Kidney (tissue), 14 donors: ENCODE measurements around the gene COPS3. TPM values are rescaled to one million over a fixed set of nuclear protein-coding genes. Genes with fewer than 3 reads are reported as not detected.

ENCODE experiments used
- DNase-seq, 5 donors: peaks; one replicate each; pipeline ENCODE4 v3.0.0-alpha.2; 2013 to 2020
- FAIRE-seq: peaks from 2 replicates; lab custom pipeline; 2012; peaks lifted over from hg19 to GRCh38; lab: Jason Lieb, UNC
- H3K27ac ChIP-seq, 2 donors: one replicate each; pipeline ENCODE4 v1.7.0; 2013; ENCODE audit warnings: low read depth in 2 of 2, low read length in 2 of 2, inconsistent platforms in 1 of 2
- H3K27me3 ChIP-seq: one replicate; pipeline ENCODE4 v1.7.1; 2013; ENCODE audit warnings: low read length, inconsistent platforms; ENCODE audit not compliant: control insufficient read depth, insufficient read depth
- H3K36me3 ChIP-seq, 3 donors: one replicate each; pipeline versions ENCODE4 v1.7.0 to v1.7.1; 2013; ENCODE audit warnings: low read length in 3 of 3, control low read depth in 1 of 3, inconsistent platforms in 1 of 3; ENCODE audit not compliant: insufficient read depth in 3 of 3, control insufficient read depth in 2 of 3
- H3K4me1 ChIP-seq, 3 donors: one replicate each; pipeline versions ENCODE4 v1.7.0 to v1.7.1; 2013; ENCODE audit warnings: low read length in 3 of 3, inconsistent platforms in 1 of 3, low read depth in 1 of 3; ENCODE audit not compliant: control insufficient read depth in 2 of 3, insufficient read depth in 2 of 3
- H3K4me3 ChIP-seq, 3 donors: one replicate each; pipeline versions ENCODE4 v1.7.0 to v1.8.1; 2013; ENCODE audit warnings: low read length in 3 of 3, control low read depth in 1 of 3, inconsistent platforms in 1 of 3
- H3K9ac ChIP-seq, 3 donors: one replicate each; pipeline versions ENCODE4 v1.7.0 to v1.7.1; 2013; ENCODE audit warnings: low read length in 3 of 3, control low read depth in 1 of 3, inconsistent platforms in 1 of 3
- H3K9me3 ChIP-seq, 3 donors: one replicate each; pipeline versions ENCODE4 v1.7.0 to v1.7.1; 2013; ENCODE audit warnings: low read length in 3 of 3, control low read depth in 1 of 3, inconsistent platforms in 1 of 3; ENCODE audit not compliant: control insufficient read depth in 2 of 3, insufficient read depth in 1 of 3
- intact Hi-C: fragments of 100-400 bp; cut with DNase I; formaldehyde crosslinking; loops from one replicate; pipeline ENCODE4 v1.11.1; 2022
- polyA plus RNA-seq: library from polyadenylated mRNA; stranded (reverse); fragments of 350-450 nt; fragmentation: Illumina TruSeq; extraction: RNeasy Lipid Tissue Mini Kit (QIAGEN cat#74804); gene quantifications from one replicate; pipeline ENCODE4 v1.2.3, GENCODE V29; 2014; ENCODE audit warnings: low read depth, low replicate concordance; ENCODE audit not compliant: insufficient read depth
- total RNA-seq: library from RNA; stranded (reverse); fragmentation: NEBNext Ultra II Directional; extraction: Animal tissue kit (Norgen Biotek cat#: 25700); gene quantifications from one replicate; pipeline ENCODE4 v1.2.1, GENCODE V29; 2021
- TF ChIP-seq, protein P1 (sequence below): IDR thresholded peaks from 3 replicates; pipeline ENCODE4 v1.5.1; 2012; ENCODE audit warnings: mild to moderate bottlenecking, moderate library complexity, borderline replicate concordance; ENCODE audit not compliant: insufficient read depth; ENCODE audit errors: extremely low read depth
- donor health status: control.
- donor health status: control.
- donor health status: control.
- donor health status: control.
- donor health status: control.
- donor health status: DM: yes; HTN: yes; CAD: no.
- donor health status: Normal renal cell carcinoma (clear cell type).

The COPS3 gene
- total and polyA plus RNA-seq, 2 donors from 2014 or later = 46.9 to 48.1 TPM

DNA sequence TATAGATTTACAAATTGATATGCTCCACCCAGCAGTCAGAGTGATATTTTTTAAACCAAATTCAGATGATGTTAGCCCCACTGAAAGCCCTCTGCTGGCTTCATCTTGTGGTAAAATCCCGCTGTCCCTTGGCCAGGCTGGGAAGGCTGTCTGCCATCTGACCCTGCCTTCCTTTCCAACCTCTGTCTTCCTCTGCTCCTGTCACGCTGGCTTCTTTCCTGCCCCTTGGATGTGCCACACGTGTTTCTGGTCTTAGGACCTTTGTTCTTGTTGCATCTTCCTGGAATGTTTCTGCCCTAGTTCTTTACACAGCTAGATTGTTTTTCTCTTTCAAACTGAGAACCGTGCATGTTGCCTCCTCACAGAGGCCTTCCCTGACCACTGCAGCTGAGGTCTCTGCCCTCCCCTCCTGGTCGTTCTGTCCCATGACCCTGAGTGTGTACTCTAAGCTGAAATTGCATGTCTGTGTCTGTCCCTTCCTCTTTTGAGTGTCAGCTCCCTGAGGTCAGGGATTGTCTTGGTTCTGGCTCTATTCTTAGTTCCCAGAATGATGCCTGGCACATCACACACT, 33.5 kb upstream of the COPS3 start:
- H3K36me3 ChIP-seq = no peaks in the 10 kb centered on the region
- no peak overlapping the region for H3K4me3 ChIP-seq
- H3K9ac ChIP-seq = no peak overlapping the region
- H3K9me3 ChIP-seq = no peaks in the 10 kb centered on the region
- TF ChIP-seq, protein P1, sequence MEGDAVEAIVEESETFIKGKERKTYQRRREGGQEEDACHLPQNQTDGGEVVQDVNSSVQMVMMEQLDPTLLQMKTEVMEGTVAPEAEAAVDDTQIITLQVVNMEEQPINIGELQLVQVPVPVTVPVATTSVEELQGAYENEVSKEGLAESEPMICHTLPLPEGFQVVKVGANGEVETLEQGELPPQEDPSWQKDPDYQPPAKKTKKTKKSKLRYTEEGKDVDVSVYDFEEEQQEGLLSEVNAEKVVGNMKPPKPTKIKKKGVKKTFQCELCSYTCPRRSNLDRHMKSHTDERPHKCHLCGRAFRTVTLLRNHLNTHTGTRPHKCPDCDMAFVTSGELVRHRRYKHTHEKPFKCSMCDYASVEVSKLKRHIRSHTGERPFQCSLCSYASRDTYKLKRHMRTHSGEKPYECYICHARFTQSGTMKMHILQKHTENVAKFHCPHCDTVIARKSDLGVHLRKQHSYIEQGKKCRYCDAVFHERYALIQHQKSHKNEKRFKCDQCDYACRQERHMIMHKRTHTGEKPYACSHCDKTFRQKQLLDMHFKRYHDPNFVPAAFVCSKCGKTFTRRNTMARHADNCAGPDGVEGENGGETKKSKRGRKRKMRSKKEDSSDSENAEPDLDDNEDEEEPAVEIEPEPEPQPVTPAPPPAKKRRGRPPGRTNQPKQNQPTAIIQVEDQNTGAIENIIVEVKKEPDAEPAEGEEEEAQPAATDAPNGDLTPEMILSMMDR = no peak
- no peak for FAIRE-seq
- intact Hi-C loops = no loop called here
- H3K4me1 ChIP-seq = no peaks in the 10 kb centered on the region
- no peak for DNase-seq
- H3K27me3 ChIP-seq = no peaks in the 10 kb centered on the region
- no peak overlapping the region for H3K27ac ChIP-seq

- Histone ChIP-seq H3K36me3 (no peaks in the 10 kb centered on the region), H3K27ac (no peak overlapping the region), H3K4me3 (no peak overlapping the region), H3K9me3 (no peaks in the 10 kb centered on the region), H3K27me3 (no peaks in the 10 kb centered on the region), H3K9ac (no peak overlapping the region), H3K4me1 (no peaks in the 10 kb centered on the region)
- TF ChIP-seq, protein P1 = peak; percentile 56
- intact Hi-C loops = no loop called here
- DNase-seq (peak; percentile 57 to 78 (median 69)), FAIRE-seq (no peak)
Observed at GRCh38 chr17:17313350-17313991, 32.4 kb upstream of the COPS3 start.

- H3K9me3 ChIP-seq = no peaks in the 10 kb centered on the region
- H3K9ac ChIP-seq = no peak overlapping the region
- H3K4me1 ChIP-seq = no peaks in the 10 kb centered on the region
- no peak for DNase-seq
- no peak for FAIRE-seq
- TF ChIP-seq, protein P1 = no peak
- intact Hi-C loops = no loop called here
- no peaks in the 10 kb centered on the region for H3K27me3 ChIP-seq
- H3K36me3 ChIP-seq = no peaks in the 10 kb centered on the region
- no peak overlapping the region for H3K27ac ChIP-seq
- no peak overlapping the region for H3K4me3 ChIP-seq
Observed at GRCh38 chr17:17309356-17309755, 28.3 kb upstream of the COPS3 start.
